Neural cell (in vitro differentiated cells): Measurements from ENCODE around the gene SYT5. TPM values are rescaled to one million over a fixed set of nuclear protein-coding genes. Genes with fewer than 3 reads are reported as not detected.

Experiments used
- H2AFZ ChIP-seq: fragments of 200-600, 300-800 bp; sonication (generic), shearing (Covaris generic); 2 replicates; pipeline ENCODE4 v1.6.0; 2014; ENCODE audit warnings: low read depth, mild to moderate bottlenecking, antibody characterized with exemption, low read length, moderate library complexity
- H3F3A ChIP-seq: fragments of 200-600 bp; shearing (Covaris generic); 2 replicates; pipeline ENCODE4 v1.6.1; 2016; ENCODE audit warnings: mild to moderate bottlenecking, moderate library complexity, mixed read lengths, antibody characterized with exemption, low read length; ENCODE audit not compliant: insufficient read depth, poor library complexity, severe bottlenecking
- H3K27ac ChIP-seq: fragments of 200-600, 300-800 bp; sonication (generic), shearing (Covaris generic); 2 replicates; pipeline ENCODE4 v1.5.1; 2014; ENCODE audit warnings: mild to moderate bottlenecking, low read length, moderate library complexity
- H3K27me3 ChIP-seq: fragments of 300-800, 200-600 bp; sonication (generic), shearing (Covaris generic); 2 replicates; pipeline ENCODE4 v1.6.0; 2014; ENCODE audit warnings: mild to moderate bottlenecking, low read depth, low read length, moderate library complexity; ENCODE audit not compliant: insufficient read depth
- H3K36me3 ChIP-seq: fragments of 300-800, 200-600 bp; sonication (generic), shearing (Covaris generic); 2 replicates; pipeline ENCODE4 v1.5.1; 2014; ENCODE audit warnings: mild to moderate bottlenecking, antibody characterized with exemption, low read length, moderate library complexity; ENCODE audit not compliant: insufficient read depth
- H3K4me2 ChIP-seq: fragments of 300-800, 200-600 bp; sonication (generic), shearing (Covaris generic); 2 replicates; pipeline ENCODE4 v1.6.0; 2014; ENCODE audit warnings: mild to moderate bottlenecking, low read length
- H3K4me3 ChIP-seq: fragments of 300-800, 200-600 bp; sonication (generic), shearing (Covaris generic); 2 replicates; pipeline ENCODE4 v1.5.1; 2014; ENCODE audit warnings: mild to moderate bottlenecking, low read length, moderate library complexity
- H3K79me2 ChIP-seq: fragments of 200-600 bp; shearing (Covaris generic); replicated peaks from 2 replicates; pipeline ENCODE4 v1.6.0; 2014; ENCODE audit warnings: mild to moderate bottlenecking, low read length, moderate library complexity; ENCODE audit not compliant: insufficient read depth
- H3K9ac ChIP-seq: fragments of 300-800, 200-600 bp; sonication (generic), shearing (Covaris generic); 2 replicates; pipeline ENCODE4 v1.6.1; 2016; ENCODE audit warnings: mild to moderate bottlenecking, low read length, mixed read lengths
- H3K9me2 ChIP-seq: fragments of 200-600 bp; shearing (Covaris generic); 2 replicates; pipeline ENCODE4 v1.6.1; 2016; ENCODE audit warnings: mild to moderate bottlenecking, low read length, mixed read lengths; ENCODE audit not compliant: insufficient read depth
- H3K9me3 ChIP-seq: fragments of 200-600, 300-800 bp; sonication (generic), shearing (Covaris generic); 2 replicates; pipeline ENCODE4 v1.6.1; 2016; ENCODE audit warnings: mild to moderate bottlenecking, mixed run types, low read length, moderate library complexity, mixed read lengths
- H4K20me1 ChIP-seq: fragments of 200-600 bp; shearing (Covaris generic); 2 replicates; pipeline ENCODE4 v1.6.1; 2016; ENCODE audit warnings: mild to moderate bottlenecking, mixed run types; ENCODE audit not compliant: insufficient read depth
- EP300 ChIP-seq: fragments of 450-650 bp; conservative IDR thresholded peaks from 2 replicates; pipeline ENCODE4 v1.6.1; 2014; ENCODE audit warnings: antibody characterized with exemption, mild to moderate bottlenecking, moderate library complexity; ENCODE audit not compliant: poor library complexity, severe bottlenecking
- EZH2 ChIP-seq: fragments of 200-600, 300-800 bp; shearing (Covaris generic), sonication (generic); IDR thresholded peaks from 2 replicates; pipeline ENCODE4 v1.6.1; 2014; ENCODE audit warnings: antibody characterized with exemption, low read length, borderline replicate concordance, mild to moderate bottlenecking; ENCODE audit not compliant: insufficient read depth, poor library complexity, severe bottlenecking
- MXI1 ChIP-seq: fragments of 450-650 bp; conservative IDR thresholded peaks from 2 replicates; pipeline ENCODE4 v1.6.1; 2014; ENCODE audit warnings: antibody characterized with exemption, mild to moderate bottlenecking; ENCODE audit not compliant: poor library complexity, severe bottlenecking
- POLR2AphosphoS5 ChIP-seq: IDR thresholded peaks from 2 replicates; pipeline ENCODE4 v1.6.1; 2012
- RAD21 ChIP-seq: fragments of 450-650 bp; conservative IDR thresholded peaks from 2 replicates; pipeline ENCODE4 v1.6.1; 2014; ENCODE audit warnings: antibody characterized with exemption, mild to moderate bottlenecking, moderate library complexity
- SMC3 ChIP-seq: fragments of 450-650 bp; conservative IDR thresholded peaks from 2 replicates; pipeline ENCODE4 v1.6.1; 2014; ENCODE audit warnings: antibody characterized with exemption, mild to moderate bottlenecking, moderate library complexity; ENCODE audit not compliant: poor library complexity
- TAF1 ChIP-seq: IDR thresholded peaks from 2 replicates; pipeline ENCODE4 v1.6.1; 2012; ENCODE audit warnings: low read depth
- polyA plus RNA-seq: library from polyadenylated mRNA; depleted of rRNA; stranded (reverse); fragments of >200 nt; gene quantifications from 2 replicates; pipeline ENCODE4 v1.2.3, GENCODE V29; 2014
- TF ChIP-seq, protein P1 (sequence below): fragments of 450-650 bp; IDR thresholded peaks from 2 replicates; pipeline ENCODE4 v1.5.1; 2014; ENCODE audit warnings: antibody characterized with exemption, mild to moderate bottlenecking, moderate library complexity; ENCODE audit not compliant: poor library complexity, severe bottlenecking
- TF ChIP-seq, protein P2 (sequence below): IDR thresholded peaks from 2 replicates; pipeline ENCODE4 v1.6.1; 2012; ENCODE audit warnings: borderline replicate concordance

SYT5 gene
- polyA plus RNA-seq, 1 donor from 2014 or later: 237 TPM

DNA sequence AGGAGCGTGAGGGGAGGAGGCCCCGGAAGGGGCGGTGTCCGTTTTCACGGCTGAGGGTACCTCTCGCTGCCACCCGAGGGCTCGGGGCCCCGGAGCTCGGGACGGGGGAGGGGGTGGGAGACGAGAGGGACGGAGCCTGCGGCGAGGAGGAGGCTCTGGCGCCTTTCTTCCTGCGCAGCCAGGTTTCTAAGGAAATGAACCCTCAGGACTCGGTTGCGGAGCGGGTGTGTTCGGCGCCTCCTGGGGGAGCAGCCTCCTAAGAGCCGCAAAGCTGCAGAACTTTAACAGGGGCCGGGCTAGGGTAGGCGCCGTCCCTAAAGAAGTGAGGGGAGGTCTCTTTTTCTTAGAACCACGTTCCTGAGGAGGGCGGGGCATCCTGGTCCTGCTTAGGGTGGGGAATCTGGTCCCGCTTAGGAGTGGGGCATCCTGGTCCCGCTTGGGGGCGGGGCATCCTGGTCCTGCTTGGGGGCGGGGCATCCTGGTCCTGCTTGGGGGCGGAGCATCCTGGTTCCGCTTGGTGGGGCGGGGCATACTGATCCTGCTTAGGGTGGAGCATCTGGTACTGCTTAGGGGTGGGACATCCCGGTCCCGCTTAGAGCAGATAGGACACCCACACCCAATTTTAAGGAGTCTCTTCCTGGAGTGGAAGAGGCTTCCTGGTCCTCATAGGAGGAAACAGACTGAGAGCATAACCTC lies 6.2 kb downstream of the SYT5 start:
- no peak overlapping the region for H3K4me2 ChIP-seq
- H2AFZ ChIP-seq: no peak overlapping the region
- peaks cover 4% of the 10 kb centered on the region for H3K79me2 ChIP-seq
- peaks cover 4% of the 10 kb centered on the region for H4K20me1 ChIP-seq
- peak overlapping the region; percentile 25 for H3K4me3 ChIP-seq
- TF ChIP-seq, protein P1, sequence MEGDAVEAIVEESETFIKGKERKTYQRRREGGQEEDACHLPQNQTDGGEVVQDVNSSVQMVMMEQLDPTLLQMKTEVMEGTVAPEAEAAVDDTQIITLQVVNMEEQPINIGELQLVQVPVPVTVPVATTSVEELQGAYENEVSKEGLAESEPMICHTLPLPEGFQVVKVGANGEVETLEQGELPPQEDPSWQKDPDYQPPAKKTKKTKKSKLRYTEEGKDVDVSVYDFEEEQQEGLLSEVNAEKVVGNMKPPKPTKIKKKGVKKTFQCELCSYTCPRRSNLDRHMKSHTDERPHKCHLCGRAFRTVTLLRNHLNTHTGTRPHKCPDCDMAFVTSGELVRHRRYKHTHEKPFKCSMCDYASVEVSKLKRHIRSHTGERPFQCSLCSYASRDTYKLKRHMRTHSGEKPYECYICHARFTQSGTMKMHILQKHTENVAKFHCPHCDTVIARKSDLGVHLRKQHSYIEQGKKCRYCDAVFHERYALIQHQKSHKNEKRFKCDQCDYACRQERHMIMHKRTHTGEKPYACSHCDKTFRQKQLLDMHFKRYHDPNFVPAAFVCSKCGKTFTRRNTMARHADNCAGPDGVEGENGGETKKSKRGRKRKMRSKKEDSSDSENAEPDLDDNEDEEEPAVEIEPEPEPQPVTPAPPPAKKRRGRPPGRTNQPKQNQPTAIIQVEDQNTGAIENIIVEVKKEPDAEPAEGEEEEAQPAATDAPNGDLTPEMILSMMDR: no peak
- no peak for TF ChIP-seq TAF1
- no peak for TF ChIP-seq MXI1
- no peak for TF ChIP-seq RAD21
- no peak for TF ChIP-seq EP300
- no peaks in the 10 kb centered on the region for H3K9me2 ChIP-seq
- H3K27me3 ChIP-seq: peaks cover 18% of the 10 kb centered on the region
- H3K36me3 ChIP-seq: peaks cover 7% of the 10 kb centered on the region
- H3K27ac ChIP-seq: no peak overlapping the region
- no peaks in the 10 kb centered on the region for H3K9me3 ChIP-seq
- H3K9ac ChIP-seq: no peak overlapping the region
- H3F3A ChIP-seq: no peaks in the 10 kb centered on the region

DNA sequence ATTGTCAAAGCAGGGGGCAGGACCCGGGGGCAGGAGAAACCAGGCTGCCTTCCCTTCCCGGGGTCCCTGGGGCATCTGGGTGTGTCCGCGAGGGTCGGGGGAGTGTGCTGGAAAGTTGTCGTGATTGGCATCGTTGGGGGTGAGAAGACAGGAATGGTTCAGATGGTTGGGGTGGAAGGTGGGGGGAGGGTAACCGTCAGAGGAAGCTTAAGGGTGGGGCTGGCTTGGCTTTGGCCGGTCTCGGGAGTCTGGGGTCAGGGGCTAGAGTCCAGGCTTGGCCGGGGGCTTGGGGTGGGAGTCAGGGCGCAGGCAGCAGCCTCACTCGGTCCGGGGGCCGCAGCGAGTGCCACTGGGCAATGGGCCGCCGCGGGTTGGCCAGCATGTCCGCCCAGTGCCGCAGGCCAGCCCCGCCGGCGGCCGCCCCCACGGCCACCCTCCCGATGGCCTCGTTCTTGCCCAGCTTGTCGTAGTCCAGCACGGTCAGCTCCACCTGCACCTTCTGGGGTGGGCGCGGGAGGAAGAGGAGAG lies 6.8 kb downstream of the SYT5 start:
- no peak overlapping the region for H3K4me2 ChIP-seq
- no peak overlapping the region for H3K9ac ChIP-seq
- no peaks in the 10 kb centered on the region for H3F3A ChIP-seq
- no peak overlapping the region for H2AFZ ChIP-seq
- no peaks in the 10 kb centered on the region for H3K9me3 ChIP-seq
- H3K36me3 ChIP-seq: peaks cover 7% of the 10 kb centered on the region
- H3K79me2 ChIP-seq: no peaks in the 10 kb centered on the region
- peak overlapping the region; percentile 25 for H3K4me3 ChIP-seq
- peaks cover 18% of the 10 kb centered on the region for H3K27me3 ChIP-seq
- no peaks in the 10 kb centered on the region for H3K9me2 ChIP-seq
- TF ChIP-seq MXI1: no peak
- TF ChIP-seq, protein P2, sequence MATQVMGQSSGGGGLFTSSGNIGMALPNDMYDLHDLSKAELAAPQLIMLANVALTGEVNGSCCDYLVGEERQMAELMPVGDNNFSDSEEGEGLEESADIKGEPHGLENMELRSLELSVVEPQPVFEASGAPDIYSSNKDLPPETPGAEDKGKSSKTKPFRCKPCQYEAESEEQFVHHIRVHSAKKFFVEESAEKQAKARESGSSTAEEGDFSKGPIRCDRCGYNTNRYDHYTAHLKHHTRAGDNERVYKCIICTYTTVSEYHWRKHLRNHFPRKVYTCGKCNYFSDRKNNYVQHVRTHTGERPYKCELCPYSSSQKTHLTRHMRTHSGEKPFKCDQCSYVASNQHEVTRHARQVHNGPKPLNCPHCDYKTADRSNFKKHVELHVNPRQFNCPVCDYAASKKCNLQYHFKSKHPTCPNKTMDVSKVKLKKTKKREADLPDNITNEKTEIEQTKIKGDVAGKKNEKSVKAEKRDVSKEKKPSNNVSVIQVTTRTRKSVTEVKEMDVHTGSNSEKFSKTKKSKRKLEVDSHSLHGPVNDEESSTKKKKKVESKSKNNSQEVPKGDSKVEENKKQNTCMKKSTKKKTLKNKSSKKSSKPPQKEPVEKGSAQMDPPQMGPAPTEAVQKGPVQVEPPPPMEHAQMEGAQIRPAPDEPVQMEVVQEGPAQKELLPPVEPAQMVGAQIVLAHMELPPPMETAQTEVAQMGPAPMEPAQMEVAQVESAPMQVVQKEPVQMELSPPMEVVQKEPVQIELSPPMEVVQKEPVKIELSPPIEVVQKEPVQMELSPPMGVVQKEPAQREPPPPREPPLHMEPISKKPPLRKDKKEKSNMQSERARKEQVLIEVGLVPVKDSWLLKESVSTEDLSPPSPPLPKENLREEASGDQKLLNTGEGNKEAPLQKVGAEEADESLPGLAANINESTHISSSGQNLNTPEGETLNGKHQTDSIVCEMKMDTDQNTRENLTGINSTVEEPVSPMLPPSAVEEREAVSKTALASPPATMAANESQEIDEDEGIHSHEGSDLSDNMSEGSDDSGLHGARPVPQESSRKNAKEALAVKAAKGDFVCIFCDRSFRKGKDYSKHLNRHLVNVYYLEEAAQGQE: no peak
- TF ChIP-seq TAF1: no peak
- no peak for TF ChIP-seq POLR2AphosphoS5
- TF ChIP-seq, protein P1: no peak
- no peak for TF ChIP-seq SMC3
- TF ChIP-seq EP300: no peak
- TF ChIP-seq EZH2: no peak
- TF ChIP-seq RAD21: no peak
- peaks cover 4% of the 10 kb centered on the region for H4K20me1 ChIP-seq
- H3K27ac ChIP-seq: no peak overlapping the region
